Measurements from ENCODE around the gene LST1. TPM values are rescaled to one million over a fixed set of nuclear protein-coding genes. Genes with fewer than 3 reads are reported as not detected.
"Not testable (repeated sequence)": the region's sequence is repeated elsewhere in the genome, so short reads cannot be mapped to it uniquely, and the experiment has no call there.

LST1 gene
- total RNA-seq, 4 donors from 2014 or later: 1.6 to 7.0 (median 4.4) TPM

DNA sequence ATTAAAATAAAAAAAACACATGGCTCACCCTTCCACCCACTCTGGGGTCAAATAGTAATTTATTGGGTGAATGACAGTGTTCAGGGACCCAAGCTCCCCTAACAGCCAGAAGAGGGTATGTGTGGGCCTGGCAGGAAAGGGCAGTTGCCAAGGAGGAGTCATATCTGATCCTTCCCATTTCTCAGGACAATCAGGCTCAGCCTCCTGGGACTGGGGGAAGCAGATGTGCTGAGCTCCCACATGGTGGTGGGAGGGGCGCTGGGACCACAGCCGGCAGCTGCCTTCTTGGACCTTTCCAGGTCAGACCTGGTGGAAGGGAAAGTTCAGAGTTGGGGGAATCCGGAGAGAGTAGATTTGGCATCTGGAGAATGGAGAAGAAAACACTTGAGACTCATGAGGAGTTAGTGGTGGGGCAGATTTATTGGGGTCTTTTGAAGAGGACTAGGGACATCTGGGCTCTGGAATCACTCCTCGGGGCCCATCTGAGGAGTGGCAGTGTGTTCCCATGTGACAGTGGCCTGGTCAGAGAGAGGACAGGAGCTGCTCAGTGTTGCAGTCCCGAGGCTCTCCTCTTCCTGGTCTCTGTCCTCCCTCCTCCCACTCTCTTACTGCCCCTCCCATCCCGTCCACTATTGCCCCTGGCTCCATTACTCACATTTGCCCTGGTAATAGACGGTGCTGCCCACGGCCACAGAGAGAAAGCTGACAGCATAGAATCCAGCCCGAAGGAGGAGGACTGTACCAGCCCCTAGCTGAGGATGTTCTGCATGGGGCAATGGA, 3.0 kb downstream of the LST1 start:
- no peak overlapping the region for H3K4me3 ChIP-seq (ENCODE audit: low read depth, poor library complexity, severe bottlenecking)
- DNase-seq (ENCODE audit: low spot score in 2 of 2): no peak
- intact Hi-C loops (cut with DNase I; ENCODE audit: low total_unique reads): no loop called here
- WGBS, 2 donors: 47 to 52% methylated on average over 9 of the region's 9 CpGs
- TF ChIP-seq, protein P1, sequence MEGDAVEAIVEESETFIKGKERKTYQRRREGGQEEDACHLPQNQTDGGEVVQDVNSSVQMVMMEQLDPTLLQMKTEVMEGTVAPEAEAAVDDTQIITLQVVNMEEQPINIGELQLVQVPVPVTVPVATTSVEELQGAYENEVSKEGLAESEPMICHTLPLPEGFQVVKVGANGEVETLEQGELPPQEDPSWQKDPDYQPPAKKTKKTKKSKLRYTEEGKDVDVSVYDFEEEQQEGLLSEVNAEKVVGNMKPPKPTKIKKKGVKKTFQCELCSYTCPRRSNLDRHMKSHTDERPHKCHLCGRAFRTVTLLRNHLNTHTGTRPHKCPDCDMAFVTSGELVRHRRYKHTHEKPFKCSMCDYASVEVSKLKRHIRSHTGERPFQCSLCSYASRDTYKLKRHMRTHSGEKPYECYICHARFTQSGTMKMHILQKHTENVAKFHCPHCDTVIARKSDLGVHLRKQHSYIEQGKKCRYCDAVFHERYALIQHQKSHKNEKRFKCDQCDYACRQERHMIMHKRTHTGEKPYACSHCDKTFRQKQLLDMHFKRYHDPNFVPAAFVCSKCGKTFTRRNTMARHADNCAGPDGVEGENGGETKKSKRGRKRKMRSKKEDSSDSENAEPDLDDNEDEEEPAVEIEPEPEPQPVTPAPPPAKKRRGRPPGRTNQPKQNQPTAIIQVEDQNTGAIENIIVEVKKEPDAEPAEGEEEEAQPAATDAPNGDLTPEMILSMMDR (IDR thresholded peaks at IDR 0.05): no peak
- TF ChIP-seq POLR2A (IDR thresholded peaks at IDR 0.05): no peak

DNA sequence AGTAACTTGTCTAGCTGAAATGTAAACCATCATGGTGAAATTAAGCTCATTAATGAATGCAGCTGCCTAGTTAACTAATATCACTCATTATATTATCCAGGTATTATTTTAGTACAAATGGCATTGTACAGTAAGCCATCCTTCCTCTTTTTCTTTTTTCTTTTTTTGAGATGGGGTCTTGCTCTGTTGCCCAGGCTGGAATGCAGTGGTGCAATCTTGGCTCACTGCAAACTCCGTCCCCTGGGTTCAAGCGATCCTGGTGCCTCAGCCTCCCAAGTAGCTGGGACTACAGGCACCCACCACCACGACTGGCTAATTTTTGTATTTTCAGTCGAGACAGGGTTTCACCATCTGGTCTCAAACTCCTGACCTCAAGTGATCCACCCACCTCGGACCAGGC, 4.6 kb downstream of the LST1 start:
- intact Hi-C loops (cut with DNase I; ENCODE audit: low total_unique reads); DNase-seq (ENCODE audit: low spot score in 2 of 2); H3K4me3 ChIP-seq (ENCODE audit: low read depth, poor library complexity, severe bottlenecking): not testable (repeated sequence)
- WGBS, 2 donors: 82 to 93% methylated on average over 5 of the region's 5 CpGs

DNA sequence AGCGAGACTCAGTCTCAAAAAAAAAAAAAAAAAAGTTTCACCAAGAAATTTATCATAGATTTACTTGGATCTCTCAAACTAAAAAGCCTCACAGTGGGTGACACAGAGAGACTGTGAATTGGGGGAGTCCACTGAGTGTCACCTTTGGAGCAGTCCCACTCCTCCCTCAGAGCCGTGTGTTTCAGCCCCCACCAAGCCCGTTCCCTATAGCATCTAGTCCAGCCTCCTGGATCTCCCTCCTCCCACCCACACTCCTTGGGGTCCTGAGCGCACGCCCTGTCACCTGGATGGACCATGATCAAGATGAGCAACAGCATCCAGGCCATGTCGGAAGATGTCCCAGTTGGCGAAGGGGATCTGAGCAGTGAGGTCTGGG, 6.3 kb downstream of the LST1 start:
- TF ChIP-seq, protein P1 (IDR thresholded peaks at IDR 0.05): no peak
- no peak for TF ChIP-seq POLR2A (IDR thresholded peaks at IDR 0.05)
- 86 to 91% methylated on average over 7 of the region's 7 CpGs for WGBS, 2 donors
- intact Hi-C loops (cut with DNase I; ENCODE audit: low total_unique reads): no loop called here
- DNase-seq (ENCODE audit: low spot score in 2 of 2): no peak
- H3K4me3 ChIP-seq (ENCODE audit: low read depth, poor library complexity, severe bottlenecking): no peak overlapping the region

DNA sequence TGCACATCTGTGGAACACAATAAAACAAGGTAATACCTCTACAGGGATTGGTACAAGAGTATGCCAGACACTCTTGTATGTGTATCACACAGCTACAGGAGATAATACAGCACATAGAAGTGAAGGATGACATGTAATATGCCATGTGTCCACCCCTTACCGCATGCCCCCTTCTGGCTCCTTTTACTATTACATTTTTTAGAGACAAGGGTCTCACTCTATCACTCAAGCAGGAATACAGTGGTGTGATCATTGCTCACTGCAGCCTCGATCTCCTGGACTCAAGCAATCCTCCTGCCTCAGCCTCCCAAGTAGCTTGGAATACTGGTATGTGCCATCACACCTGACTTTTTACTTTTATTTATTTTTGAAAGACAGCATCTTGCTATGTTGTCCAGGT, 10.9 kb downstream of the LST1 start:
- 23 to 38% methylated on average over 2 of the region's 2 CpGs for WGBS, 2 donors
- TF ChIP-seq, protein P1 (IDR thresholded peaks at IDR 0.05): no peak
- TF ChIP-seq POLR2A (IDR thresholded peaks at IDR 0.05): no peak
- intact Hi-C loops (cut with DNase I; ENCODE audit: low total_unique reads): loop anchor here (5.0 kb wide), 1 partner anchor 50 kb away; the partner anchor contains the start of genes ATP6V1G2 and NFKBIL1
- H3K4me3 ChIP-seq (ENCODE audit: low read depth, poor library complexity, severe bottlenecking): no peak overlapping the region
- no peak for DNase-seq (ENCODE audit: low spot score in 2 of 2)

DNA sequence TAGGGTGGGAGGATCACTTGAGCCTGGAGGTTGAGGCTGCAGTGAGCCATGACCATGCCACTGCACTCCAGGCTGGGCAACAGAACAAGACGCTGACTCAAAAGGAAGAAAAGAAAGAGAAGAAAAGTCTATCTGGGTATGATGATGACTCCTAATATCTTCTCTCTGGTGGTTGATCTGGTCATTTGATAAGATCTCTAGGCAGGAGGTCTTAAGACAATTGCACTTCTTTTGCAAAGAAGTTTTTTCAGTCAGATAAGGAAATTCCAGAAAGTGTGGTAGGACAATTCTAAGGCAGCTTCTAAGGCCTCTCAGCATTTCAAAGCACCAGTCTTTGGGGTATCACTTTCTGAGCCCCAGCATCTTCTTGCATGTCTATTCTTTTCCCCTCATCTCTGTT, 21.2 kb downstream of the LST1 start:
- WGBS, 2 donors: 81 to 93% methylated on average over 1 of the region's 1 CpG
- TF ChIP-seq, protein P1 (IDR thresholded peaks at IDR 0.05): no peak
- TF ChIP-seq POLR2A (IDR thresholded peaks at IDR 0.05): no peak
- intact Hi-C loops (cut with DNase I; ENCODE audit: low total_unique reads): no loop called here
- DNase-seq (ENCODE audit: low spot score in 2 of 2): no peak
- H3K4me3 ChIP-seq (ENCODE audit: low read depth, poor library complexity, severe bottlenecking): no peak overlapping the region

DNA sequence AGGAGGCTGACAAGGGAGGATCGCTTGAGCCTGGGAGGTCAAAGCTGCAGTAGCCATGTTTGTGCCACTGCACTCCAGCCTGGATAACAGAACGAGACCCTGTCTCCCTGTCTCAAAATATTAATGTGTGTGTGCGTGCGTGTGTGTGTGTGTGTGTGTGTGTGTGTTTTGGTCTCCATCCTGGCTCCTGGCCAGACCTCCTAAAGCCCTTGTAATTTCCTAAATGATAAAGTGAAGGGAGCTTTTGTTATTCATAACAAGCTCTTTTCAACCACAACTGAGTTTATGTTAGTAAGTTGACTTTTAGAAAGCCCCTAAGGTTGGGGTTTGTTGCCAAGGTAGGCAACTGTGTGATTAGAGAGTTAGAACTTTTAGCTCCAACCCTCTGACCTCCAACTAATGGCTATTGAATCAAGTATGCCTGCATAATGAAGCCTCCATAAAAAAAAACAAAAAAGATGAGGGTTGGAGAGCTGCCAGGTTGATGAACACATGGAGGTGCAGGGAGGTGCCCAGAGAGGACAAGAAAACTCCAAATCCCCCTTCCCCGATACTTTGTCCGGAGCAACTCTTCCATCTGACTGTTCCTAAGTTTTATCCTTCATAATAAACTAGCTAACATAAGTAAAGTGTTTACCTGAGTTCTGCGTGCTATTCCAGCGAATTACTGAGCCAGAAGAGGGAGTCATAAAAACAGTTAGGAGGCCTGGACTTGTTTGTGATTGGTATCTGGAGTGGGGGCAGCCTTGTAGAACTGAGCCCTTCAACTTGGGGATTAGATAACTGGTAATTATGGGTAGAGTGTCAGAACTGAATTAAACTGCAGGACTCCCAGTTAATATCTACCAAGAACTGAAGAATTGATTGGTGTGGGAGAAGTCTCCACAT, 23.7 kb downstream of the LST1 start:
- intact Hi-C loops (cut with DNase I; ENCODE audit: low total_unique reads): no loop called here
- H3K4me3 ChIP-seq (ENCODE audit: low read depth, poor library complexity, severe bottlenecking): no peak overlapping the region
- WGBS, 2 donors: 72 to 74% methylated on average over 8 of the region's 8 CpGs
- TF ChIP-seq, protein P1 (IDR thresholded peaks at IDR 0.05): no peak
- no peak for TF ChIP-seq POLR2A (IDR thresholded peaks at IDR 0.05)
- DNase-seq (ENCODE audit: low spot score in 2 of 2): no peak

Data from lower leg skin (tissue), 4 donors.